ENCODE measurements around the gene ABCC5.
A peak's percentile ranks its signal among the peaks of the same experiment; 100 is the strongest.

Gene ABCC5

DNA sequence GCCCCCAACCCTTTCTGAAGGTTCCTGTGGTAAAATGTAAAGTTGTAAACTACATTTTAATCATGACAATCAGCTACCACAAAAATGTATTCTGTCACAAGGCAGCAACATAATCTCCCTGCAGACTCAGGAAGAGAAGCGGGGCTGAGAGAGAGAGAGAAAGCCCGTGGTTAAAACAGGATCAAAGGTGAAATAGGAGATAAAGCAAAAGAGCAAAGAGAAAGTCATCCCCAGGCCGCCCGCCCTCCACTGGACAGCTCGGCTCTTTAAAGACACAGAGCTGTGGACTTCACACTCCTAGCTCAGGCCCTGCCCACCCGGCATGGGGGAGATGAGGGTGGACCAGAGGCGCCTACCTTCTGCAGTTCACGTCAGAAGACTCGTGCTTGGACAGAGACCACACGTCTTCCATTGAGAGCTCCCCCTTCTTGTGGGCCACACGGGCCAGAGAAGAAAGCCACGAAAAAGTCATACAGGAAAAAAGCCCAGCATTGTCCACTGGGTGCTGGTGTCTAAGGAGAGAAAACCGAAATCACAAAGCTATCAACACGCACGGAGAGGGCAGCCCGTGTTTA is 29.4 kb downstream of the ABCC5 start:
- peak; percentile 94 for DNase-seq (ENCODE audit: low read depth)
- TF ChIP-seq, protein P1, sequence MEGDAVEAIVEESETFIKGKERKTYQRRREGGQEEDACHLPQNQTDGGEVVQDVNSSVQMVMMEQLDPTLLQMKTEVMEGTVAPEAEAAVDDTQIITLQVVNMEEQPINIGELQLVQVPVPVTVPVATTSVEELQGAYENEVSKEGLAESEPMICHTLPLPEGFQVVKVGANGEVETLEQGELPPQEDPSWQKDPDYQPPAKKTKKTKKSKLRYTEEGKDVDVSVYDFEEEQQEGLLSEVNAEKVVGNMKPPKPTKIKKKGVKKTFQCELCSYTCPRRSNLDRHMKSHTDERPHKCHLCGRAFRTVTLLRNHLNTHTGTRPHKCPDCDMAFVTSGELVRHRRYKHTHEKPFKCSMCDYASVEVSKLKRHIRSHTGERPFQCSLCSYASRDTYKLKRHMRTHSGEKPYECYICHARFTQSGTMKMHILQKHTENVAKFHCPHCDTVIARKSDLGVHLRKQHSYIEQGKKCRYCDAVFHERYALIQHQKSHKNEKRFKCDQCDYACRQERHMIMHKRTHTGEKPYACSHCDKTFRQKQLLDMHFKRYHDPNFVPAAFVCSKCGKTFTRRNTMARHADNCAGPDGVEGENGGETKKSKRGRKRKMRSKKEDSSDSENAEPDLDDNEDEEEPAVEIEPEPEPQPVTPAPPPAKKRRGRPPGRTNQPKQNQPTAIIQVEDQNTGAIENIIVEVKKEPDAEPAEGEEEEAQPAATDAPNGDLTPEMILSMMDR (conservative IDR thresholded peaks at IDR 0.05; ENCODE audit: low read depth, low read length): no peak
- H3K4me3 ChIP-seq (ENCODE audit: low read depth, low read length): no peak overlapping the region

DNA sequence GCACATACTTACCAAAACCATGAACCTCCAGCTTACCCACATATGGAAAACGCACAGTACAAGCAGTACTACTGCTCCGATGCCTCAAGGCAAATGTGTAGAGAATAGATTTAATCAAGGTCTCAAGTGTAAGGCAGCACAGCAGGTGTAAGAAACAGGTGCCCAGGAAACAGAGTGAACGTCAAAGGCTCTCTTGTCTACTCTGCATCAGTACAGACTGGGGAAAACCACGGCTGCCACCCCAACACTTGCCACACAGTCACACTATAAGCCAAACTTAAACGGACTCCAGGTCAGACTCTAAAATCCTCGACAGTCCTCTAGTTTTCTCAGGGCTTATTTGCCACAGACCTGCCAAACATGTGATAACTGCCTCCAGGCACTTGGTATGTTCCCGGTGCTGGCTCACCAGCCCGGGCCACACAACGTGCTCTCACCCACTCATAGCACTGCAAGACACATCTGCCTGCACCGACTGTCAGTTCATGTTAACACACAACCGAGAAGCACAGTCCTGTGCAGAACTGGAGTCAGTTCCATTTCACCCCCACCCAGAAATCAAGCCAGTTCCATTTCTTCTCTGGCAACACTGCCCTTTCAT is 30.6 kb downstream of the ABCC5 start:
- TF ChIP-seq, protein P1 (conservative IDR thresholded peaks at IDR 0.05; ENCODE audit: low read depth, low read length): no peak
- DNase-seq (ENCODE audit: low read depth): no peak
- no peak overlapping the region for H3K4me3 ChIP-seq (ENCODE audit: low read depth, low read length)

DNA sequence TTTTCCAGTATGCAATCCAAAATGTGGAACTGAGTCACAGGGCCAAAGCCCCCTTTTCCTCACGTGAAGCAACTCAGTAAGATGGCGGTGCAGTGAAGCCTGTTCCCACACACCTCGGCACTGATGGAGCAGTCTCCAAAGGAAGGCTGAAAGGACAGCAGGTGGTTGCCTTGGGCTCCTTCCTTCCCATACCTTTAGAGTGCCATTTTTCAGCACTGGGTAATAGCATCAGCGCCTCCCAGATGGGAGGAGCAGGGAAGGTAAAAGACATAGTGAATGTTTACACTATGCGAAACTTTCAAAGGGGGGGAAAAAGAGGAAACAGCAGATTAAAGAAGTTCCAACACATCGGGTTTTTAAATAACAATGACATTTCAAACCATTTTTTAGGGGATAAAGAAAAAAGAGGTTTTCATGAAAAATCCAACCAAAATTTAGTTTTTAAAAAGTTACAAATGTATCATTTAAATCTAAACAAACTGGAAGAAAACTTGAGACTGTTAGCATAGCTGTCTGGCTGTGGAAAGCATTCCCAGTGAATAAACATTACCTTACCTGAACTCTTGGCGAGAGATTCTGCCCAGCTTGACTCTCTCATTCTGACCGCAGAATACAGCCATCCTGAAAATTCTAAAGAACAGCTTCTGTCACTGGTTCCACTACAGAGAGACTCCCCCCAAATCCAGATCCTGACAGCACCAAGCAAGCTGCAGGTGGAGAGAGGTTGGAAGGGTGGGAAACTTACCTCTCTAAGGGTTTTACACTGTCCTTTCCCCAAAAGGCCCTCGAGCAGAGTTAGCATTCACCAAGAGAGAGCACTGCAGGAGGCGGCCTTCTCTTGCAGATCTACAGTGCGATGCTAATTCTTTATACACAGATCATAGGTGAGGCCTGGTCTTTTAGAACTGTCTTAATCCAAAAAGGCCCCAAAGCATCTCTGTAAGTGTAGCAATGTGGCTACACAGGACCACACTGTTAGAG is 32.6 kb downstream of the ABCC5 start:
- DNase-seq (ENCODE audit: low read depth): peak; percentile 33
- TF ChIP-seq, protein P1 (conservative IDR thresholded peaks at IDR 0.05; ENCODE audit: low read depth, low read length): no peak
- H3K4me3 ChIP-seq (ENCODE audit: low read depth, low read length): no peak overlapping the region

DNA sequence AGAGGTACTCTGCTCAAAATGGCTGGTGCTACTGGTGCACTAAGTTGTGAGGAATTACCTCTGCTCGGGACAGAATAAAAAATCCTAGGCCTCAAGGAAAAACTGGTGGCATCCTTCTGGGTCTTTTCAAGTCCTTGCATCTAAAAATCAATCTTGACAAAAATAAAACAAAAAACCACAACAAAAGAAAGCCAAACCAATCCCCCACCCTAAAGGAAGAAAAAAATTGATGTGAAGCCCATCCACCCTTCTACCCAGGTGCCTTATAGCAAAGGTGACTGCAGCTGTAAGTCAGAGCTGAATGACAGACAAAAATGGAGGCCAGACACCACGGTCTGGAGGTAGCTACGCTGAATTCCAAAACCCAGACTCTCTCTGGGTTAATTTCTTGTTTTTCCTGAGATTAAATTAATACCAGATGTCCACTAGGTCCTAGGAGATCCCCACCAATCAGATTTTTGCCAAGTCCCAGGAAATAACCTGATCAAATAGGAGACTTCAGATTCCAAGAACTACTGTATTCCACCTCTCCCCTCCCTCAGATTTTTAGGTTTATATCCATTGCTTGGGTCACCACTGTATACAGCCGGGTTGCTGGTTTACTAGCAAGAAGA is 33.5 kb downstream of the ABCC5 start:
- TF ChIP-seq, protein P1 (conservative IDR thresholded peaks at IDR 0.05; ENCODE audit: low read depth, low read length): no peak
- no peak for DNase-seq (ENCODE audit: low read depth)
- H3K4me3 ChIP-seq (ENCODE audit: low read depth, low read length): no peak overlapping the region

DNA sequence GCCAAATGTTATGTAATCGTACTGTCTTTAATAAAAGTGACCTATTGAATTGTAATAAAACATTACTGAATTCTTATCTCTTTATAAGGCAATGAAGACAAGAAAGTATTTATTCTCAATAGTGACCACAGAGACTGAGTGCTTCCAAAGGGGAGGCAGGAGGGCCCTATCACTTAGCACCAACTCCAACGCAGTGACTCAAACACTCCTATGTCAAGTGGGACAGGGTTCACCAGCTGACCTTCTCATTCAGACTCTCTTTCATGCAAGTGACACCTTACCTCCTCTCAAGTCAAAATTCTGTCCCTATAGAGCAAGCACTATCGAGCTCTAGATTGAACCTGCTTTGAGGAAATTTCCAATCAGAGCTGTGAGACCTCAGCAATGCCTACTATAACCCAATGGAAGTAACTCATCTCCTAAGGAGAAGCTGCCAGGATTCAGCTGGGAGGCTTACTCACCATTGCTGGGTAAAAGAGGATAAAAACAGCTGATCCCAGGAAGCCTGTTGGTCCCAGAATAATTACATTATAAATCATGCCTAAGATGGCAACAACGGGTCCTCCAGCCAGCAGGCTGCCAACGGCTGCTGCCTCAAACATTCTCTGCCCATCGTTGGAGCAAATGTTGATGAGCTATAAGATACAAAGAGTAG is 35.6 kb downstream of the ABCC5 start:
- TF ChIP-seq, protein P1 (conservative IDR thresholded peaks at IDR 0.05; ENCODE audit: low read depth, low read length): no peak
- H3K4me3 ChIP-seq (ENCODE audit: low read depth, low read length): no peak overlapping the region
- no peak for DNase-seq (ENCODE audit: low read depth)

DNA sequence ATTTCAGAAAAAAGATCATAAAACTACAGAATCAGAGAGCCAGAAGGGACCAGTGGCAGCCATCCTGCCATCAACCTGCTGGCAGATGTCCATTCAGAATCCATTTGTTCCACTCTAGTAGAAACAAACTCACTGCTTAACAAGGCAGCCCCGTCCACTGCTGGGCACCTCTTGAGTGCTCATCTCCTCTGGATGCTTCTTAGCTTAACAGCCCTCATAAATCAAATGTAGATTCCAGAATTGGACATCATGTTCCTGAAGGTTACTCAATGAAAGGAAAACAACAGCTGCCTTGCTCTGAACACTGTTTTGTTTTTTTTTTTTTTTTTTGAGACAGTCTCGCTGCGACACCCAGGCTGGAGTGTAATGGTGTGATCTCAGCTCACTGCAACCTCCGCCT is 37.3 kb downstream of the ABCC5 start:
- DNase-seq (ENCODE audit: low read depth): peak; percentile 82
- TF ChIP-seq, protein P1 (conservative IDR thresholded peaks at IDR 0.05; ENCODE audit: low read depth, low read length): no peak

More for the DNA sequence above, 37.3 kb downstream of the ABCC5 start:
- H3K4me3 ChIP-seq (ENCODE audit: low read depth, low read length): no peak overlapping the region
